ENCODE results near the gene TNS1. TPM values are rescaled to one million over a fixed set of nuclear protein-coding genes. Genes with fewer than 3 reads are reported as not detected.

TNS1 gene
- total RNA-seq, 4 donors from 2014 or later = 57.7 to 120 (median 95.7) TPM

- H3K4me3 ChIP-seq (ENCODE audit: low read depth, poor library complexity, severe bottlenecking) = no peak overlapping the region
- TF ChIP-seq POLR2A (IDR thresholded peaks at IDR 0.05) = no peak
- TF ChIP-seq, protein P1, sequence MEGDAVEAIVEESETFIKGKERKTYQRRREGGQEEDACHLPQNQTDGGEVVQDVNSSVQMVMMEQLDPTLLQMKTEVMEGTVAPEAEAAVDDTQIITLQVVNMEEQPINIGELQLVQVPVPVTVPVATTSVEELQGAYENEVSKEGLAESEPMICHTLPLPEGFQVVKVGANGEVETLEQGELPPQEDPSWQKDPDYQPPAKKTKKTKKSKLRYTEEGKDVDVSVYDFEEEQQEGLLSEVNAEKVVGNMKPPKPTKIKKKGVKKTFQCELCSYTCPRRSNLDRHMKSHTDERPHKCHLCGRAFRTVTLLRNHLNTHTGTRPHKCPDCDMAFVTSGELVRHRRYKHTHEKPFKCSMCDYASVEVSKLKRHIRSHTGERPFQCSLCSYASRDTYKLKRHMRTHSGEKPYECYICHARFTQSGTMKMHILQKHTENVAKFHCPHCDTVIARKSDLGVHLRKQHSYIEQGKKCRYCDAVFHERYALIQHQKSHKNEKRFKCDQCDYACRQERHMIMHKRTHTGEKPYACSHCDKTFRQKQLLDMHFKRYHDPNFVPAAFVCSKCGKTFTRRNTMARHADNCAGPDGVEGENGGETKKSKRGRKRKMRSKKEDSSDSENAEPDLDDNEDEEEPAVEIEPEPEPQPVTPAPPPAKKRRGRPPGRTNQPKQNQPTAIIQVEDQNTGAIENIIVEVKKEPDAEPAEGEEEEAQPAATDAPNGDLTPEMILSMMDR (IDR thresholded peaks at IDR 0.05) = no peak
- DNase-seq (ENCODE audit: low spot score in 2 of 2) = no peak
- 82 to 87% methylated on average over 11 of the region's 11 CpGs for WGBS, 2 donors
- intact Hi-C loops (cut with DNase I; ENCODE audit: low total_unique reads) = no loop called here
These were observed 29.6 kb downstream of the TNS1 start for GRCh38 chr2:217973008-217973787.

- 75 to 79% methylated on average over 1 of the region's 1 CpG for WGBS, 2 donors
- intact Hi-C loops (cut with DNase I; ENCODE audit: low total_unique reads) = no loop called here
- TF ChIP-seq, protein P1 (IDR thresholded peaks at IDR 0.05) = no peak
- TF ChIP-seq POLR2A (IDR thresholded peaks at IDR 0.05) = no peak
- DNase-seq (ENCODE audit: low spot score in 2 of 2) = no peak
- H3K4me3 ChIP-seq (ENCODE audit: low read depth, poor library complexity, severe bottlenecking) = no peak overlapping the region
These were observed 30.3 kb downstream of the TNS1 start for GRCh38 chr2:217972490-217972889.

GRCh38 chr2:217972037-217972436 is 30.8 kb downstream of the TNS1 start:
- H3K4me3 ChIP-seq (ENCODE audit: low read depth, poor library complexity, severe bottlenecking) = no peak overlapping the region
- no peak for DNase-seq (ENCODE audit: low spot score in 2 of 2)
- WGBS, 2 donors = 29 to 64% methylated on average over 1 of the region's 1 CpG
- intact Hi-C loops (cut with DNase I; ENCODE audit: low total_unique reads) = no loop called here
- no peak for TF ChIP-seq POLR2A (IDR thresholded peaks at IDR 0.05)
- TF ChIP-seq, protein P1 (IDR thresholded peaks at IDR 0.05) = no peak

DNA sequence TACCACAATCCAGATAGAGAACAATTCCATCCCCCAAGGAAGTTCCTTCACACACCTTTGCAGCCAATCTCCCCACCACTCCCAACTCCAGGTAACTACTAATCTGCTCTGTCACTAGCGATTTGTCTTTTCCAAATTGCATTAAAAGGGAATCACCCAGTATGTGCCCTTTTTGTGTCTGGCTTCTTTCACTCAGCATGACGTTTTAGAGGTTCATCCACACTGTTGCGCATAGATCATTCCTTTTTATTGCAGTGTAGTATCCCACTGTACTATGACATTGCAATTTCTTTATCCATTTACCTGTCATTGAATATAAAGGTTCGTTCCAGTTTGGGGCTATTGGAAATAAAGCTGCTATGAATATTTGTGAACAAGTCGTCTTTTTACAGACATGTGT is 31.6 kb downstream of the TNS1 start:
- DNase-seq (ENCODE audit: low spot score in 2 of 2) = no peak
- no peak overlapping the region for H3K4me3 ChIP-seq (ENCODE audit: low read depth, poor library complexity, severe bottlenecking)
- TF ChIP-seq POLR2A (IDR thresholded peaks at IDR 0.05) = no peak
- TF ChIP-seq, protein P1 (IDR thresholded peaks at IDR 0.05) = no peak
- intact Hi-C loops (cut with DNase I; ENCODE audit: low total_unique reads) = no loop called here
- 85 to 87% methylated on average over 5 of the region's 5 CpGs for WGBS, 2 donors

DNA sequence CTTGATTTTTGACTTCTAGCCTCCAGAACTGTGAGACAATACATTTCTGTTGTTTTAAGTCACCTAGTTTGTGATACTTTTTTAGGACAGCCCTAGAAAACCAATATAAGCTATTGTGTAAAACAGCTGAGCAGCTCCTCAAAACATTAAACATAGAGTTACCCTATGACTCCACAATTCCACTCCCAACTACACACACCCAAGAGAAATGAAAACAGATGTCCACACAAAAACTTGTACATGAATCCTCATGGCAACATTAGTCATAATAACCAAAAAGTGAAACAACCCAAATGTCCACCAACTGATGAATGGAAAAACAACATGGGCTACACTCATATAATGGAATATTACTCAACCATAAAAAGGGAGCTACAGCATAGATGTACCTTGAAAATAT is 32.6 kb downstream of the TNS1 start:
- TF ChIP-seq POLR2A (IDR thresholded peaks at IDR 0.05) = no peak
- TF ChIP-seq, protein P1 (IDR thresholded peaks at IDR 0.05) = no peak
- no peak overlapping the region for H3K4me3 ChIP-seq (ENCODE audit: low read depth, poor library complexity, severe bottlenecking)
- no peak for DNase-seq (ENCODE audit: low spot score in 2 of 2)
- intact Hi-C loops (cut with DNase I; ENCODE audit: low total_unique reads) = no loop called here

DNA sequence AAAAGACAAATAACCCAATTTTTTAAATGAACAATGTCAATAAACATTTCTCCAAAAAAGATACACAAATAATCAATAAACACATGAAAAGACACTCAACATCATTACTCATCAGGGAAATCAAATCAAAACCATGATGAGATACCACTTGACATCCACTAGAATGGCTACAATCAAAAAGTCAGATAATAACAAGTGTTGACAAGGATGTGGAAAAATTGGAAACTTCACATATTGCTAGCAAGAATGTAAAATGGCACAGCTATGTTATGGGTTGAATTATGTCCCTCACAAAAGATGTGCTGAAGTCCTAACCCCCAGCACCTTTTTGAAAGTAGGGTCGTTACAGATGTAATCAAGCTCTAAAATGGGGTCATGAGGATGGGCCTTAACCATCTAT is 33.2 kb downstream of the TNS1 start:
- TF ChIP-seq POLR2A (IDR thresholded peaks at IDR 0.05) = no peak
- TF ChIP-seq, protein P1 (IDR thresholded peaks at IDR 0.05) = no peak
- DNase-seq (ENCODE audit: low spot score in 2 of 2) = no peak
- WGBS, 2 donors = 90 to 100% methylated on average over 1 of the region's 1 CpG
- intact Hi-C loops (cut with DNase I; ENCODE audit: low total_unique reads) = no loop called here
- no peak overlapping the region for H3K4me3 ChIP-seq (ENCODE audit: low read depth, poor library complexity, severe bottlenecking)

All from lower leg skin (tissue), 4 donors.